Non-pigmented ciliary epithelial cell (primary cell): ENCODE data around the gene ANKRD11.
A peak's percentile ranks its signal among the peaks of the same experiment; 100 is the strongest.
"Not testable (repeated sequence)": the region's sequence is repeated elsewhere in the genome, so short reads cannot be mapped to it uniquely, and the experiment has no call there.

Experiments
- DNase-seq: peaks from one replicate; pipeline ENCODE4 v3.0.0-alpha.2; 2010; ENCODE audit warnings: low read depth

ANKRD11 gene

DNA sequence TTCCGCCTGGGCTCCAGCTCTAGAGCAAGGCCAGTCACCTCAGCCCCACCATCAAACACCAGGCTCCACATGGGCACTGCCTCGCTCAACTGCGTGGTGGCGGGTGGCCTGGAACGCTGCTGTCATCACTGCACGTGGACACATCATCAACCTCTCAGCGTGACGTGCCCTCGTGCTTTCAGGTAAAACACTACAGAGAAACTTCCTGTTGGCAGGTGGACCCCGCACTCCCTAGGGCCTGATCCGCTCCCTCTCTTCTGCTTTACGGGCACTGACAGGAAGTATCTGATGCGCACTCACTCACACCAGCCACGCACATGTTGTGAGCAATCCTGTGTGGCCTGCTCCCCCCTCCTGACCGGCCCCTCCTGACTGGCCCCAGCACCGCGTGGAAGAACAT is 87.4 kb downstream of the ANKRD11 start:
- DNase-seq, result no peak

DNA sequence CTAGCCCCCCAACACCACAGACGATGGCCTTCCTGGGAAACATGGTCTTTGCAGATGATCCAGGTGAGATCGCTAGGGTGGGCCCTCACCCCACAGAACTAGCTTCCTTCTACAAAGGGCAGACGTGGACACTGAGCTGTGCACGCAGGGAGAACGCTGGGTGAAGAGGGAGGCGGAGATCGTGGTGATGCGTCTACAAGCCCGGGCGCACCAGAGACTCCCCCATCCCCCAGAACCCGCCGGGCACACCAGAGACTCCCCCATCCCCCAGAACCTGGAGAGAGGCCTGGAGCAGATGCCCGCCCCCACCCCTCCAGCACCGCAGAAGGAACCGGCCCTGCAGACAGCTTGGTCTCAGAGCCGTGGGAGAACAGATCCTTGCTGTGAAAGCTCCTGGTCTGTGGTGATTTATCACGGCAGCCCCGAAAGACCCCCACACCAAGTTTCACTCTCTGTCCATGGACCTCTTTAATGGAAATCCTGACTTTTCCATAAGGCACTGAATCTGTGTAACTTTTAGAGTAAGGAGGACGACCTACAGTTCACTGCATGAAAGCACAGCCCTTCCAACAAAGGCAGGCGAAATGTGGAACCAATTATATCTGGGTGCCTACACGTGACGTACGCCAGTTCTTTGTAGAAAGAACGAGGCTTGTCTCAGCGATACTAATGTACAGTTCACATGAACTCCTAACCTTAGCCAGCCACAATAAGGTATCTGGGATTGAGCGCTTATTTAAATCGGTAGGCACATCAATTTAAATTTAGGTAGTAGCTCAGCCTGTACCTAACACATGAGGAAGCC is 88.5 kb downstream of the ANKRD11 start:
- no peak for DNase-seq

DNA sequence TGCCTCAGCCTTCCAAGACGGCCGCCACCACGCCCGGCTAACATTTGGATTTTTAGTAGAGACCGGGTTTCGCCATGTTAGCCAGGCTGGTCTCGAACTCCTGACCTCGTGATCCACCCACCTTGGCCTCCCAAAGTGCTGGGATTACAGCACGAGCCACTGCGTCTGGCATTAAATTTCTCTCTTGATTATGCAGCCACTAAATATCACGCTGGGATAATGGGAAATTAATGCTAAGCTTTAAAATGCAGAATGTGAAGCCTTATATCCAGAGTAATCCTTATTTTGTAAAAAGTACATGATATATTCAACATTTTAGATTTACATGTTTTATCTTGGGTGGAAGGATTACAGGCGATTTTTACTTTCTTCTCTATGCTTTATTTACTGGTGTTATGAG is 89.2 kb downstream of the ANKRD11 start:
- no peak for DNase-seq

DNA sequence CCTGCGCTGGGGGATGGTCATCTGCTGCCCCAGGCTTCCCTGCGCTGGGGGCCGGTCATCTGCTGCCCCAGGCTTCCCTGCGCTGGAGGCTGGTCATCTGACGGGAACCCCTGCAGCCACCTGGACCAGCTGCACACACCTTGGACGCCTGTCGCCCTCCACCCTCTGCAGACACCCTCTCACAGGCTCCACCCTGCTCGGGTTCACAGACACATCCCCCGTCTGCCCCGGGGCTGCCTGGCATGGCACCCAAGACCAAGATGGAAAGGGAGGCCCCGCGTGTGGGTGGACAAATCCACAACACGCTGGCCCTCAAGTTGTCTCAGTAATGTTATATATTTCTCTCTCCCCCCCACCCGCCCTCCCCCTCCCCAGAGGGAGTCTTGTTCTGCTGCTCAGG is 89.6 kb downstream of the ANKRD11 start:
- DNase-seq, result no peak

DNA sequence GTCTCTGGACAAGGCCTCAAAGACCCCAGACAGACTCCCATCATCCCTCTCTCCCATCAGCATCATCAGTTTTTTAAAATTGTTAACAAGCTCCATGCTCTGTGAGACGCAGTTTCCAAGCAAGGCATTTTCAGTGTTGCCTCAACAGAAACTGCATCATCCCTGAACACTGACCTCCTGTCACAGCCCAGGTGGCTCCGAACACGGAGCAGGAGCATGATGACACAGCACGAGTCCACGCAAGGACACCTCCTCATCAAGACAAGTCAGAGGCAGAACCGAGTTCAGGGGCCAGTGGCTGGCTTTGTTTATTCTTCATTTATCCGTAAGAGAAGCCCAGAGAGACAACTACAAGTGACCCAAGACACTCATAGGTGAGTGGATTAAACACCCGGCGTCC is 91.4 kb downstream of the ANKRD11 start:
- no peak for DNase-seq

DNA sequence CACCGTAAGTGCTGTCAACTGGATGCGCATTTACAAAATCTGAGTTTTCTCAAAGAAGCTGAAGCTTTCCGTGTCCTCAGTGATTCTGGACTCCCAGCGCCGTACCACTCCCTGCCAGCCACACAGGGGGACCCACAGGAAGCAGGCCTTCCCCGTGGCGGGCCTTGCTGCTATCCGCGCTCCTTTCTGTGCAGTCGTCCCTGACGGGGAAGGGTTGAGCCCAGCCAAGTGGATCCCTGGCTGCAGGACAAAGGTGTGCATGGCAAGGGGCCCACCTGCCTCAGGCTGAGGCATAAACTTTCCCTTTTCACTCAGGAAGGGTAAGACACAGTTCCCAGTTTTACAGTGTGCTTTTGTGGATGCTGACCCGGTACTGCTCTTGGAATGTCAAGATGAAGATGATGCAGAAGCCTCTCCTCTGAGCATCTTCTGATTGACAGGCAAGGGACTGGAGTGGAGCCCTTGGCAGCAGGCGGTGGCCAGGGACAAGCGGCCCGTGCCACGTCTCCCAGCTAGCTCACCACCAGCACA is 93.0 kb downstream of the ANKRD11 start:
- no peak for DNase-seq

DNA sequence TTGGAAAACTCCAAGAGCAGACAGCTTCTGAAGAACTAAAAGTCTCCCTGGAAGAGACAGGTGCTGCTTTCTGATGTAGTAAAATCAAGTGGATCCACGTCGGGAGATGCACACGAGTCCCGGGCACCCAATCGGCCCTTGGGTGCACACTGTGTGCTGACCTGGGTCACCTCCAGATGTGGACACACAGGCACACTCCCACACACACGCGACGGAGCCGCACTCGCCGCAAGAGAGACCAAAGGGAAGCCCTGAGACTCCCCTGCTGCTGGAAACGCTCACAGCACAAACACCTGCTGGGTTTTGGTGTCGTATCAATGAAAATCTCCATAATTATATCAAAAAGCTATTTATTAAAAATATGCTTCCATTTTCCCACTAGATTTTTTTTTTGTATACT is 94.2 kb downstream of the ANKRD11 start:
- DNase-seq, result no peak

DNA sequence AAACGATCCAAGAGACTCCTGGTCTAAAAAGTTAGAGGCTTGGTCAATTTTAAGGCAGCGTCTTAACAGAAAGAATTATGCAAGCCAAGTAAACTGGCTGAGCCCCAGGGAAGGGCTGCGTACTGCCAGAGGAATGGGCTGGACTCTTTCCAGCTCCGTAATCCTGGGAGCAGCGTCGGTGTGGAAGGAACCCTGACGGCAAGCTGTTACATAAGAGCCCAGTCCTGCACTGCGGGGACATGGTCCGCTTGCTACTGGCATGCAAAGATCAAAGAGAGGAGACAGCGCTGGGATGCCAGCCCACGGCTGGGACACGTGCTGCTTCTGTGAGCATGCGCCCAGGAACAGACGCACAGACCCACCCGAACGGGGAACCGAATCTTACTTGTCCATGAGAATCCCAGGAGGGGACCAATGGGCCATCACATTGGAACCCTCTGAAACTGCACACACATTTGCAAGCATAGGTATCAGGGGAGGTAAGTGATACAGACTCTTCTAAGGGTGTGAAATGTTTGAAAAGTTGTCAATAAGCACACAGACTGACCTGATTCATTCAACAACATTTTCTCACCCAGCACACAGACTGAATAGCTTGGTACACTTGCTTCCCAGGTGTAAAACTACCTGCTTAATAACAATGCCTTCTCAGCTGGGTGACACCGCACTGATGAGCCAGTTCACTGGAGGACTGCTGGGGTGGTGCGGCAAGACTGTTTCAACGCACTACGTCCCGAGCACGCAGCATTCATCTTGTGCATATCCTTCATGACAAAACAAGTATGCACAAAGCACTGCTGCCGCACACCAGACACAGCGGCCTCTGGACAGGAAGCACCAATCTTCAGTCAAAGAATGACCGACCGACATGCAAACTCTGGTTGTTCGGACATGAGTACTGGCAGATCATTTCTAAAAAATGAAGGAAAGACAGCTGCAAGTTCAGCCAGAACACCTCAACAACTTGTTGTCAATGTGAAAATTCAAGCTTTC is 94.9 kb downstream of the ANKRD11 start:
- peak; percentile 93 for DNase-seq

DNA sequence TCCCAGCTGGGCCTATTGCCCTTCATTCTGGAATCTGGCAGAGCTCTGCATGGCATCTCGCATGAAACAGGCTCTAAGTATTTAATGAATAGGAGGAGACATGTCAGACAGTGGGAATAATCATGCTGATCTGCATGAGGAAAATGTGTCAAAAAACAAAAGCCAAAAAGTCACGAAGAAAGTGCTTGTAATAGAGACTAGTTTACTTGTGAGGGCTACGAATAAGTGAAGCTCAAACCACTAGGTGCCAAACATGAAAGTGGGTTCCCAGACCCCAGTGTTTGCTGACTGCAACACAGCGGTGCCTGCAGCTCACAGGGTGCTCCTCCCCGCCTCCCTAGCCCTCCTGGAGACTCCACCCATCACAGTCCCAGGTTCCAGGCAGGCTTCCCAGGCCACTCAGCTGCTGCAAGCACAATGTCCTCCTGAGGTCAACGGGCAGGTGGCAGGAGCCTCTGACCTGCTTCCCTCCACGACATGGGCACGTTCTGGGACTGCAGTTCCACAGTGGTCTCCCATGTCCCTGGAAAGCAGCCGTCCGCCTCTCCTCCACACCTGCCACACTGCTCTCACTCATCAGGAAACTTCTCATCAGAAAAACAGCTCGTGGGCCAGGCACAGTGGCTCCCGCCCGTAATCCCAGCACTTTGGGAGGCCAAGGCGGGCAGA is 96.5 kb downstream of the ANKRD11 start:
- DNase-seq, result no peak

DNA sequence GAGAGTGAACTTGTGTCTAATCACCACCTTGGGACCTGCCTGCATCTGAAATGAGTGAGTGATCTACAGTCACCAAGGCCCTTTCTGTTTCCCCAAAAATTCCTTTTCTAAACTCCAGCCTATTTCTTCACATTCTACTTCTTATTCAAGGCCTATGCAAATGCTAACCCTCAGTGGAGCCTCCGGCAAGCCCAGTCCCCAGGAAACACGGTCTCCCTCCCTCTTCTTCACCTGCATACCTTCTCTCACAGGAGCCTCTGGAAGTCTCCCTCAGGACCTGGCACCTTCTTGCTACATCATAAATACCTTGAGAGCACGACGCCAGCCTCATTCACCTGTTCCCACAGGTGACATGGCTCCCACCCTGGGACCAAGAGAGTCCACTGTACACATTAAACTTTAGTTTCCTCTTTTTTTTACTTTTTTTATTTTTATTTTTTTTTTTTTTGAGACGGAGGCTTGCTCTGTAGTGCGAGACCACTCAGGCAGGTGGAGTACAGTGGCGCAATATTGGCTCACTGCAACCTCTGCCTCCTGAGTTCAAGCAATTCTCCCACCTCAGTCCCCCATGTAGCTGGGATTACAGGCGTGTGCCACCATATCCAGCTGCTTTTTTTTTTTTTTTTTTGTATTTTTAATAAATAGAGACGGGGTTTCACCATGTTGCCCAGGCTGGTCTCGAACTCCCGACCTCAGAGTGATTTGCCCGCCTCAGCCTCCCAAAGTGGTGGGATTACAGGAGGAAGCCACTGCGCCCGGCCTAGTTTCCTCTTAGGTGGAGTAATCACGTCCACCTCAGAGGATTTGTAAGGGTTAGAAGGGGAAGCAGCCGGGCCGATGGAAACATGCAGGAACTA is 97.3 kb downstream of the ANKRD11 start:
- no peak for DNase-seq

DNA sequence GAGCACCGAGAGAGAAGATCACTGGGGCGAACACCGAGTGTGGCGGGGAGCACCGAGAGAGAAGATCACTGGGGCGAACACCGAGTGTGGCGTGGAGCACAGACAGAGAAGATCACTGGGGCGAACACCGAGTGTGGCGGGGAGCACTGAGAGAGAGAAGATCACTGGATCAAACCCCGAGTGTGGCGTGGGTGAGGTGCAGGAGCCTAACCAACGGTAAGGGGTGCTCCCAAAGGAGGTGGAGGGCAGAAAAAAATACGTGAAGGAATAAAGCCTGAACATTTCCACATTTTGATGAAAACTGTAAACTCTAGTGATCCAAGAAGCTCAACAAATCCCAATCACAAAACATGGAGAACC is 100.2 kb downstream of the ANKRD11 start:
- DNase-seq, result not testable (repeated sequence)

DNA sequence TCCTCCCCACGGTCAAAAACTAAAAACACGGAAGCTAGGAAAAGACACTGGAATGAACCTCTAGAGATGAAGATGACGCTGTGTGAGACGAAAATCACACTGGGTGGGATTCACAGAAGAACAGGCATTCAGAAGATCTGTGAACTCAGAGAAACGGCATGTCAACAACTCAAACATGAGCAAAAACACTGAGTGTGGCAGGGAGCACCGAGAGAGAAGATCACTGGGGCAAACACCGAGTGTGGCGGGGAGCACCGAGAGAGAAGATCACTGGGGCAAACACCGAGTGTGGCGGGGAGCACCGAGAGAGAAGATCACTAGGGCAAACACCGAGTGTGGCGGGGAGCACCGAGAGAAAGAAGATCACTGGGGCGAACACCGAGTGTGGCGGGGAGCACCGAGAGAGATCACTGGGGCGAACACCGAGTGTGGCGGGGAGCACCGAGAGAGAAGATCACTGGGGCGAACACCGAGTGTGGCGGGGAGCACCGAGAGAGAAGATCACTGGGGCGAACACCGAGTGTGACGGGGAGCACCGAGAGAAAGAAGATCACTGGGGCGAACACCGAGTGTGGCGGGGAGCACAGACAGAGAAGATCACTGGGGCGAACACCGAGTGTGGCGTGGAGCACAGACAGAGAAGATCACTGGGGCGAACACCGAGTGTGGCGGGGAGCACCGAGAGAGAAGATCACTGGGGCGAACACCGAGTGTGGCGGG is 100.7 kb downstream of the ANKRD11 start:
- not testable (repeated sequence) for DNase-seq

DNA sequence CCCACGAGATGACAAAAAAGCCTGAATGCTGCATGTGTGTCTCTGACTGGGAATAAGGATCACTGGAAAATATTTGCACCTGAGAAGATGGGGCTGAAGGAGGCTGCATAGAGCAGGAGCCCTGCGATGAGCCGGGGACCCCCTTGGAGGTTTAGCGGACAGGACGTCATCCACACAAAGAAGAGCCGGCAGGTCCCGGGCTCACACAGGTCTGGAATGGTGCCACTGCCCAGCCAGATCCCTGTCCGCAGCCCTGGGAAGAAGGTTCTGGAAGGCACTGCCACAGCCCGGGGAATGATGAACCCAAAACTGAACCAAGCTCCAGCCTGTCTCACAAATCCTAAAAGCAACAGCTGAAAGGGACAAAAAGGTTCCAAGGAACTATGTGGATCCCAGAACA is 101.8 kb downstream of the ANKRD11 start:
- no peak for DNase-seq

DNA sequence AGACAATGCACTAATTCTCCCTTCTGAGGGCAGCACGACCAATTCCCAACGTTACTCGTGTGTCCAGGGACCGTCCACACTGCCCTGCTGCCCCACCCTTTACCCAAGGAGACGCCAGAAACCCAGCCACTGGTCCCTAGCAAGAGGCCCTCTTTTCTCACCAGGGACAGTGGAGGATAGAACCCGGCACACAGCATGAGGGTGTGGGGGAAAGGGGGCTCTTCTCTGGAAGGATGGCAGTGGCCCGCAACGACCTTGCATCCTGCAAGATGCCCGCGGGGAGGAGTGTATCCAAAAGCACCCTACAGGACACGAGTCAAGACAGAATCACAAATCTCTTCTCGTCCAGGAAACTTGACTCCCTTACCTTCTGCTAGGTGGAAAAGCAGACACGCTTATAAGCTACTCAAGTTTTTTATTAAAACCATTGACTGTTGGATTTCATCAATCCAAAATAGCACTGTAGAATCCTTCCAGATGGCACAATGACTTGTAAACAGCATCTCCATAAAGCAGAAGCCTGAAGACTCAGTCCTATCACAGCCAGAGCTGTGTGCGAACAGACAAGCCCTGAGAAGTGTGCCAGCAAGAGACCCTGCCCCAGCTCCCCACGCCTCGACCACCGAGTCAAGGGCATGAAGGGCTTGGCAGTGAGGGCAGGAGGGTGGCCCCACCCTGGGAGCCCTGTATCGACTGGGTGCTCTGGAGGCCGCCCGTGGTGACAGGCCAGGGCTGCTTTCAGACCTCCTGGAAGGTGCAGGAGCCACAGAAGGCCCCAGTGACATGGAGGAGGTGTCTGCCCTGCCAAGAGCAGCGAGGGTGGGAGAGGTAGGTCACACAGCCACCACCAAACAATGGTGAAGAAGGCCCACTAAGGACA is 103.8 kb downstream of the ANKRD11 start:
- no peak for DNase-seq

DNA sequence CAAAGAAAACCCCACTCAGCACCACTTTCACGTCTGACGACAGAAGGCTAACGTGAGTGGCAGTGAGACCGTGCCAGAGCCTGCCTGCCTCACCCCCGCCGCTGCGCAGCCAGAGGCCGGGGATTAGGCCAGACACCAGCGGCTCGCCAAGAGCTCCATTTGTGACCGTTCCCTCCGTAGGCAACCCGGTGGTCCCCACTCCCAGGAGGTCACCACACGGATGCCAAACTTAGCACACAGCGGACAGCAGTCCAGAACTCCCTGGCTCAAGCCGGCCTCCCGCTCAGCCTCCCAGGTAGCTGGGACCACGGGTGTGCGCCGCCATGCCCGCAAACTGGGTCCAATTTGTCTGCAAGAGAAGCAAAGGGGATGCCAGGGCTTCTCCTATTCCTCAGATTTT is 104.6 kb downstream of the ANKRD11 start:
- DNase-seq, result no peak

DNA sequence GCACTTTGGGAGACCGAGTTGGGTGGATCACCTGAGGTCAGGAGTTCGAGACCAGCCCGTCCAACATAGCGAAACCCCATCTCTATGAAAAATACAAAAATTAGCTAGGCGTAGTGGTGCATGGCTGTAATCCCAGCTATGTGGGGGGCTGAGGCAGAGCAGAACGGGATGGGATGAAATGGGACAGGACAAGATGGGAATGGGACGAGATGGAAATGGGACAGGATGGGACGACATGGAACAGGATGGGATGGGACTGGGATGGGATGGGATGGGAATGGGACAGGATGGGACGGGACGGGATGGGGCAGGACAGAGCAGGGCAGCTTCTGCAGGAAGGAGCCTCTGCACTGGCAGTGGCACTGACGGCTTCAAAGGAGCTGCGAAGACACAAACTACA is 106.1 kb downstream of the ANKRD11 start:
- DNase-seq, result no peak

DNA sequence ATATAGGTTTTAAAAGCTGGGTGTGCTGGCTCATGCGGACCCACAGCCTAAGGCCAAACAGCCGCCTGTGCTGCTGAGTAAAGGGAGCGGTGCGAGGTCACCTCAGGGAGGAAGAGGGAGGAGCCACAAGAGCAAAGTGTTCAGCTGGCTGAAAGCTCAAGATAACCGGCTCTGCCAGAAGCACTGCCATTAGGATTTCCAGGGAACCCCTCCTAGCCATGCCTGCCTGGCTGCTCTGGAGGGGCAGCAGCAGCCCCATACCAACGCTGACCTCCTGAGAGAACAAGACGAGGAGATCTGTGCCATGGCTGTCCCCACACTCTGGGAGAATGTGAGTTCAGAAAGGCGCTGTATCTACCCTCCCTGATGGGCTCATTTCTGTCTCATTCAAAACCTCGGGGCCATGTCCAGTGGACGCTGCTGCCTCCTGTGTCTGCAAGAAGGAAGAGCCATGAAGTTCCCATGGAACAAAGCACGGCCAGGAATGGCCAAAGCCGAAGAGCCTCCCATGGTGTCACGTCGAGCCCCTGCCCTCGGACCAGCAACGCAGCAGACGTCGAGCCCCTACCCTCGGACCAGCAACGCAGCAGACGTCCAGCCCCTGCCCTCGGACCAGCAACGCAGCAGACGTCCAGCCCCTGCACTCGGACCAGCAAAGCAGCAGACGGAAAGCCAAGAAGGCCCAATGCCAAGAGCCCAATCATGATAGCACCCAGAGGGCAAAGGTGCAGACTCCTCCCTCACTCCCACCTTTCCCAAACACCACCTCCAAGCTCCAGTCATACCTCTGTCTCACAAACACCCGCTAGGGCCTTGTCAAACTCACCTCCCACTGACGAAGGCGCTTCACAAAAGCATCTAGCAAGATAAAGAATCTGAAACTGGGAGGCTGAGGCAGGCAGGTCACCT is 107.0 kb downstream of the ANKRD11 start:
- DNase-seq, result no peak

DNA sequence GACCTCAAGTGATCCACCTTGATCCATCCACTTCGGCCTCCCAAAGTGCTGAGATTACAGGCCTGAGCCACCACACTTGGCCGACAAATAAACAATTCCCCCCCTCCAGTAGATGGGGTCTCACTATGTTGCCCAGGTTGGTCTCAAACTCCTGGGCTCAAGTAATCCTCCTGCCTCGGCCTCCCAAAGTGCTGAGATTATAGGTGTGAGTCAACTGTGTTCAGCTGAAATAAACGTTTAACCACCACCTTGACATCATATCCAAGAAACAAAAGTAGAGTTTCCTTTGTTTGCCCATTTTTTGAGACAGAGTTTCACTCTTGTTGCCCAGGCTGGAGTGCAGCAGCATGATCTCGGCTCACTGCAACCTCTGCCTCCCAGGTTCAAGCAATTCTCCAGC is 107.8 kb downstream of the ANKRD11 start:
- DNase-seq, result not testable (repeated sequence)

DNA sequence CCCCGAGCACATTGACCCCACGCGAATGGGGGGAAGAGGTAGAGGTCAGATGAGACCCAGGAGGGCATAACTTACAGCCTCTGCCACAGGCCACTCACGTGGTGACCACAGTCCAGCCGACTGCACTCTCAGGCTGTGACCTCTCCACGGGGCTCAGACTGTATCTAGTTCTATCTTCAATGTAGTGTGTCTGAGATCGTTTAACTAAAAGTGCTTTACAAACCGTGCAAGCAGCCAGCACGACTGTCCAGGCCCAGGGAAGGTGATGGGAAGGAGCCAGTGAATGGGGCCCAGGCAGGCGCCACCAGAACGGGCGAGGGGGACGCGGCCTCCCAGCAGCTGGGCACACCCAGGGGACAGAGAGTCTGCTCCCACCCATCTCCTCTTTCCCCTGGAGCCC is 108.6 kb downstream of the ANKRD11 start:
- no peak for DNase-seq
